Epidermal melanocyte (primary cell): ENCODE results near the gene OR10W1.
A peak's percentile ranks its signal among the peaks of the same experiment; 100 is the strongest.

Experiments used
- DNase-seq: peaks from one replicate; pipeline ENCODE4 v3.0.0; 2011; ENCODE audit warnings: low spot score; ENCODE audit not compliant: insufficient read length

Gene OR10W1

GRCh38 chr11:58268142-58268541 is at the start of gene OR10W1:
Gene OR10W1, minus strand, starts transcription at chr11:58268260. Its CDS starts 402 bp downstream, at chr11:58267858.
- DNase-seq = no peak

- DNase-seq = no peak
These were observed 48.1 kb upstream of the OR10W1 start for GRCh38 chr11:58316142-58316541.

- DNase-seq = no peak
These were observed 33.5 kb upstream of the OR10W1 start for GRCh38 chr11:58301576-58301975.

- no peak for DNase-seq
These were observed 24.0 kb upstream of the OR10W1 start for GRCh38 chr11:58292017-58292416.

GRCh38 chr11:58289266-58289665 is 21.2 kb upstream of the OR10W1 start:
- DNase-seq = no peak

GRCh38 chr11:58286249-58286648 is 18.2 kb upstream of the OR10W1 start:
- peak; percentile 19 for DNase-seq

- DNase-seq = no peak
These were observed 17.5 kb upstream of the OR10W1 start for GRCh38 chr11:58285483-58286040.

- no peak for DNase-seq
These were observed 8.1 kb upstream of the OR10W1 start for GRCh38 chr11:58276151-58276550.

GRCh38 chr11:58275002-58275401 is 6.9 kb upstream of the OR10W1 start:
- no peak for DNase-seq

GRCh38 chr11:58259983-58260382 is 8.1 kb downstream of the OR10W1 start:
- DNase-seq = no peak

GRCh38 chr11:58254936-58255335 is 13.1 kb downstream of the OR10W1 start:
- DNase-seq = no peak

- no peak for DNase-seq
These were observed 24.1 kb downstream of the OR10W1 start for GRCh38 chr11:58243954-58244353.

- DNase-seq = no peak
These were observed 40.0 kb downstream of the OR10W1 start for GRCh38 chr11:58227956-58228615.

GRCh38 chr11:58222721-58223120 is 45.3 kb downstream of the OR10W1 start:
- DNase-seq = no peak
